Measurements from ENCODE around the gene KIAA0513. TPM values are rescaled to one million over a fixed set of nuclear protein-coding genes. Genes with fewer than 3 reads are reported as not detected.

Gene KIAA0513
- total and polyA plus RNA-seq, 2 of the 13 experiments (the other 11 are each of a cell fraction or from before 2014, with no cell fraction given), result 1.8 TPM

GRCh38 chr16:85056211-85056748 is 28.7 kb downstream of the KIAA0513 start (continued):
- no peak for TF ChIP-seq ZNF770 (CRISPR knock-in tag; IDR thresholded peaks at IDR 0.05)
- 0 out of 2 replicates have a peak, but pooled peaks have one; percentile 16 for TF ChIP-seq ZNF691 (CRISPR knock-in tag; IDR thresholded peaks at IDR 0.05; ENCODE audit: borderline replicate concordance, low read depth)
- no peak for TF ChIP-seq SMC3 (IDR thresholded peaks at IDR 0.05; ENCODE audit: low read length)
- 0 out of 2 replicates have a peak, but pooled peaks have one; percentile 2 for TF ChIP-seq SNAPC2 (CRISPR knock-in tag; IDR thresholded peaks at IDR 0.05)
- TF ChIP-seq, protein P1, sequence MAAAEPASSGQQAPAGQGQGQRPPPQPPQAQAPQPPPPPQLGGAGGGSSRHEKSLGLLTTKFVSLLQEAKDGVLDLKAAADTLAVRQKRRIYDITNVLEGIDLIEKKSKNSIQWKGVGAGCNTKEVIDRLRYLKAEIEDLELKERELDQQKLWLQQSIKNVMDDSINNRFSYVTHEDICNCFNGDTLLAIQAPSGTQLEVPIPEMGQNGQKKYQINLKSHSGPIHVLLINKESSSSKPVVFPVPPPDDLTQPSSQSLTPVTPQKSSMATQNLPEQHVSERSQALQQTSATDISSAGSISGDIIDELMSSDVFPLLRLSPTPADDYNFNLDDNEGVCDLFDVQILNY (CRISPR knock-in tag; conservative IDR thresholded peaks at IDR 0.05), result no peak
- TF ChIP-seq GPBP1L1 (CRISPR knock-in tag; IDR thresholded peaks at IDR 0.05), result no peak
- 0 out of 2 replicates have a peak, but pooled peaks have one; percentile 17 for TF ChIP-seq CHCHD3 (CRISPR knock-in tag; IDR thresholded peaks at IDR 0.05)
- TF ChIP-seq, protein P2, sequence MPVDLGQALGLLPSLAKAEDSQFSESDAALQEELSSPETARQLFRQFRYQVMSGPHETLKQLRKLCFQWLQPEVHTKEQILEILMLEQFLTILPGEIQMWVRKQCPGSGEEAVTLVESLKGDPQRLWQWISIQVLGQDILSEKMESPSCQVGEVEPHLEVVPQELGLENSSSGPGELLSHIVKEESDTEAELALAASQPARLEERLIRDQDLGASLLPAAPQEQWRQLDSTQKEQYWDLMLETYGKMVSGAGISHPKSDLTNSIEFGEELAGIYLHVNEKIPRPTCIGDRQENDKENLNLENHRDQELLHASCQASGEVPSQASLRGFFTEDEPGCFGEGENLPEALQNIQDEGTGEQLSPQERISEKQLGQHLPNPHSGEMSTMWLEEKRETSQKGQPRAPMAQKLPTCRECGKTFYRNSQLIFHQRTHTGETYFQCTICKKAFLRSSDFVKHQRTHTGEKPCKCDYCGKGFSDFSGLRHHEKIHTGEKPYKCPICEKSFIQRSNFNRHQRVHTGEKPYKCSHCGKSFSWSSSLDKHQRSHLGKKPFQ (CRISPR knock-in tag; IDR thresholded peaks at IDR 0.05; ENCODE audit: insufficient replicate concordance), result no peak
- TF ChIP-seq ZNF552 (CRISPR knock-in tag; IDR thresholded peaks at IDR 0.05; ENCODE audit: borderline replicate concordance), result 0 out of 2 replicates have a peak, but pooled peaks have one; percentile 1
- TF ChIP-seq ZNF460 (CRISPR knock-in tag; IDR thresholded peaks at IDR 0.05; ENCODE audit: borderline replicate concordance), result no peak
- TF ChIP-seq KLF12 (CRISPR knock-in tag; IDR thresholded peaks at IDR 0.05; ENCODE audit: borderline replicate concordance), result no peak
- TF ChIP-seq FOXK2 (IDR thresholded peaks at IDR 0.05), result no peak
- TF ChIP-seq DNMT3B (CRISPR knock-in tag; conservative IDR thresholded peaks at IDR 0.05), result 0 out of 2 replicates have a peak, but pooled peaks have one; percentile 1
- TF ChIP-seq ERF (CRISPR knock-in tag; IDR thresholded peaks at IDR 0.05), result peak; percentile 23; the same call in 1 of the 2 replicates
- TF ChIP-seq REXO4 (CRISPR knock-in tag; IDR thresholded peaks at IDR 0.05; ENCODE audit: borderline replicate concordance), result no peak
- TF ChIP-seq STAG1 (CRISPR knock-in tag; IDR thresholded peaks at IDR 0.05), result peak; percentile 35
- TF ChIP-seq ZNF720 (CRISPR knock-in tag; IDR thresholded peaks at IDR 0.05), result no peak
- no peak for TF ChIP-seq ZNF569 (CRISPR knock-in tag; IDR thresholded peaks at IDR 0.05; ENCODE audit: borderline replicate concordance)
- TF ChIP-seq KLF16 (CRISPR knock-in tag; IDR thresholded peaks at IDR 0.05), result no peak
- no peak for TF ChIP-seq KAT2B (IDR thresholded peaks at IDR 0.05; ENCODE audit: borderline replicate concordance, low read depth, low read length)
- no peak for TF ChIP-seq MLLT10 (CRISPR knock-in tag; IDR thresholded peaks at IDR 0.05)
- TF ChIP-seq, protein P3, sequence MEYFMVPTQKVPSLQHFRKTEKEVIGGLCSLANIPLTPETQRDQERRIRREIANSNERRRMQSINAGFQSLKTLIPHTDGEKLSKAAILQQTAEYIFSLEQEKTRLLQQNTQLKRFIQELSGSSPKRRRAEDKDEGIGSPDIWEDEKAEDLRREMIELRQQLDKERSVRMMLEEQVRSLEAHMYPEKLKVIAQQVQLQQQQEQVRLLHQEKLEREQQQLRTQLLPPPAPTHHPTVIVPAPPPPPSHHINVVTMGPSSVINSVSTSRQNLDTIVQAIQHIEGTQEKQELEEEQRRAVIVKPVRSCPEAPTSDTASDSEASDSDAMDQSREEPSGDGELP (IDR thresholded peaks at IDR 0.05; ENCODE audit: borderline replicate concordance, low read depth), result no peak
- no peak for TF ChIP-seq EHMT2 (IDR thresholded peaks at IDR 0.05; ENCODE audit: borderline replicate concordance, low read depth, low read length)

All from HepG2 (cell line).